HepG2 (cell line): Measurements from ENCODE around the gene CRADD. TPM values are rescaled to one million over a fixed set of nuclear protein-coding genes. Genes with fewer than 3 reads are reported as not detected.
A peak's percentile ranks its signal among the peaks of the same experiment; 100 is the strongest.

ENCODE experiments used
- ATAC-seq: fragments of 200-7000 bp; cut with Tn5 transposase; 3 replicates; pipeline ENCODE4 v1.9.1; 2020; ENCODE audit warnings: mild to moderate bottlenecking, moderate library complexity
- BruUV-seq: library from RNA; stranded (reverse); fragments of 400-500 nt; replicated peaks from 2 replicates; lab custom pipeline; 2021; lab: Mats Ljungman, UMichigan
- CTCF ChIA-PET: fragments of 300-600 bp; formaldehyde crosslinking; extraction: SDS; loops from one replicate; lab custom pipeline; 2021; ENCODE audit warnings: low total read pairs, inconsistent platforms, low intra/inter-chr PET ratio; lab: Yijun Ruan, JAX
- POLR2A ChIA-PET: fragments of 350-600 bp; sonication (Branson Sonifier 250); formaldehyde crosslinking; loops from one replicate; lab custom pipeline; 2020; ENCODE audit warnings: antibody characterized with exemption, inconsistent platforms; lab: Yijun Ruan, JAX
- DNase-seq: peaks from one replicate; pipeline ENCODE4 v3.0.0-alpha.2; 2015; ENCODE audit warnings: low spot score
- FAIRE-seq: peaks from 3 replicates; lab custom pipeline; 2011; peaks lifted over from hg19 to GRCh38; lab: Jason Lieb, UNC
- H2AFZ ChIP-seq: one replicate; pipeline ENCODE4 v1.6.1; 2011; ENCODE audit warnings: low read length, inconsistent platforms
- H3K27ac ChIP-seq: fragments of 300-600 bp; 3 replicates; pipeline ENCODE4 v1.8.0; 2011; ENCODE audit warnings: mixed run types, mild to moderate bottlenecking, mixed read lengths, low read length, inconsistent platforms; ENCODE audit not compliant: insufficient read depth; ENCODE audit errors: extremely low read length
- H3K27me3 ChIP-seq, 2 experiments: fragments of 200-600 bp in 1 of 2; 2 replicates in 1 of 2; 3 replicates in 1 of 2; pipeline versions ENCODE4 v1.6.0 to v1.8.0; 2011; ENCODE audit warnings: low read length in 2 of 2, mild to moderate bottlenecking in 2 of 2, moderate library complexity in 2 of 2, inconsistent platforms in 1 of 2; ENCODE audit not compliant: insufficient read depth in 2 of 2, control insufficient read depth in 1 of 2
- H3K36me3 ChIP-seq, 2 experiments: fragments of 200-600 bp in 1 of 2; replicated peaks in 1 of 2; 2 replicates in 1 of 2; 3 replicates in 1 of 2; pipeline versions ENCODE4 v1.5.1 to v1.8.0; 2011; ENCODE audit warnings: low read length in 2 of 2, inconsistent platforms in 1 of 2; ENCODE audit not compliant: insufficient read depth in 2 of 2, control insufficient read depth in 1 of 2
- H3K4me1 ChIP-seq: 2 replicates; pipeline ENCODE4 v1.5.1; 2012; ENCODE audit warnings: low read length, inconsistent platforms; ENCODE audit not compliant: insufficient read depth
- H3K4me2 ChIP-seq: 2 replicates; pipeline ENCODE4 v1.6.0; 2011; ENCODE audit warnings: low read depth, low read length, inconsistent platforms
- H3K4me3 ChIP-seq, 3 experiments: fragments of 200-600 bp in 1 of 3; sonication (generic), shearing (Covaris generic) in 1 of 3; replicated peaks in 1 of 3; 2 replicates each; pipeline ENCODE4 v1.5.1; 2011 to 2016; ENCODE audit warnings: low read length in 3 of 3, inconsistent platforms in 2 of 3, low read depth in 2 of 3, mild to moderate bottlenecking in 2 of 3, control low read depth in 1 of 3, mixed read lengths in 1 of 3; ENCODE audit not compliant: insufficient read depth in 1 of 3
- H3K79me2 ChIP-seq: one replicate; pipeline ENCODE4 v1.6.1; 2011; ENCODE audit warnings: low read length, inconsistent platforms; ENCODE audit not compliant: insufficient read depth
- H3K9ac ChIP-seq: 2 replicates; pipeline ENCODE4 v1.6.0; 2011; ENCODE audit warnings: mild to moderate bottlenecking, low read depth, low read length, inconsistent platforms; ENCODE audit not compliant: insufficient read depth
- H3K9me3 ChIP-seq: 2 replicates; pipeline ENCODE4 v1.5.1; 2012; ENCODE audit warnings: mild to moderate bottlenecking, low read length
- H4K20me1 ChIP-seq: 2 replicates; pipeline ENCODE4 v1.6.0; 2011; ENCODE audit warnings: inconsistent platforms, mild to moderate bottlenecking, low read length, moderate library complexity; ENCODE audit not compliant: insufficient read depth
- HNRNPLL ChIP-seq: fragments of 200-400 bp; formaldehyde crosslinking; IDR thresholded peaks from 2 replicates; pipeline ENCODE4 v1.6.1; 2017; ENCODE audit warnings: mild to moderate bottlenecking, low read depth, low read length; ENCODE audit not compliant: poor library complexity, severe bottlenecking
- MAX ChIP-seq: IDR thresholded peaks from 2 replicates; pipeline ENCODE4 v1.6.1; 2012; ENCODE audit warnings: inconsistent platforms
- MEIS2 ChIP-seq: sonication (generic); formaldehyde crosslinking; IDR thresholded peaks from 2 replicates; pipeline ENCODE4 v1.9.0; 2021; ENCODE audit warnings: mild to moderate bottlenecking, missing genetic modification reagents
- NCOA5 ChIP-seq: sonication (generic); formaldehyde crosslinking; IDR thresholded peaks from 2 replicates; pipeline ENCODE4 v1.4.0; 2020; ENCODE audit warnings: missing genetic modification reagents
- RARA ChIP-seq: IDR thresholded peaks from 2 replicates; pipeline ENCODE4 v1.6.1; 2016; ENCODE audit warnings: missing genetic modification reagents, missing compliant biosample characterization
- SMARCC2 ChIP-seq: fragments of 450-650 bp; IDR thresholded peaks from 2 replicates; pipeline ENCODE4 v1.6.1; 2017; ENCODE audit warnings: antibody characterized with exemption, mild to moderate bottlenecking
- SP140L ChIP-seq: sonication (generic); formaldehyde crosslinking; IDR thresholded peaks from 2 replicates; pipeline ENCODE4 v1.4.0; 2020; ENCODE audit warnings: missing genetic modification reagents, borderline replicate concordance
- STAG1 ChIP-seq: sonication (generic); formaldehyde crosslinking; IDR thresholded peaks from 2 replicates; pipeline ENCODE4 v1.4.0; 2020; ENCODE audit warnings: missing genetic modification reagents
- ZBTB1 ChIP-seq: sonication (generic); formaldehyde crosslinking; IDR thresholded peaks from 2 replicates; pipeline ENCODE4 v1.4.0; 2020; ENCODE audit warnings: missing genetic modification reagents, borderline replicate concordance
- ZBTB2 ChIP-seq: sonication (generic); formaldehyde crosslinking; IDR thresholded peaks from 2 replicates; pipeline ENCODE4 v1.8.0; 2022; ENCODE audit warnings: low read depth, missing genetic modification reagents
- ZBTB42 ChIP-seq: sonication (generic); formaldehyde crosslinking; IDR thresholded peaks from 2 replicates; pipeline ENCODE4 v1.5.0; 2020; ENCODE audit warnings: mild to moderate bottlenecking, missing genetic modification reagents
- ZFX ChIP-seq: sonication (generic); formaldehyde crosslinking; IDR thresholded peaks from 2 replicates; pipeline ENCODE4 v1.4.0; 2020; ENCODE audit warnings: mild to moderate bottlenecking, low read depth, missing genetic modification reagents, moderate library complexity
- ZGPAT ChIP-seq: IDR thresholded peaks from 2 replicates; pipeline ENCODE4 v1.6.1; 2016; ENCODE audit warnings: mild to moderate bottlenecking
- ZNF282 ChIP-seq: fragments of 450-650 bp; IDR thresholded peaks from 2 replicates; pipeline ENCODE4 v1.6.1; 2018; ENCODE audit not compliant: partially characterized antibody
- ZNF609 ChIP-seq: sonication (generic); formaldehyde crosslinking; IDR thresholded peaks from 2 replicates; pipeline ENCODE4 v1.4.0; 2020; ENCODE audit warnings: mild to moderate bottlenecking, missing genetic modification reagents, borderline replicate concordance
- WGBS: methylation state at CpG from one replicate; pipeline ENCODE4 v1.1.6; 2017; ENCODE audit warnings: low lambda C conversion rate; 5-methylcytosine and 5-hydroxymethylcytosine counted together
- in situ Hi-C: cut with HindIII; loops from 2 replicates; pipeline ENCODE4 v1.10.0; 2017; ENCODE audit warnings: low pct_unique_long_range_greater_than_20kb; ENCODE audit not compliant: extremely low pct_ligation_motif_present
- intact Hi-C: fragments of 100-400 bp; cut with micrococcal nuclease; formaldehyde crosslinking; loops from one replicate; pipeline ENCODE4 v1.10.0; 2022; ENCODE audit not compliant: unreplicated experiment
- polyA plus RNA-seq, 8 experiments: library from polyadenylated mRNA; depleted of rRNA in 3 of 8; stranded (reverse) in 7 of 8; unstranded in 1 of 8; fragments of >200 nt; fragmentation: Illumina TruSeq in 4 of 8; extraction: Trizol in 4 of 8; gene quantifications; 2 replicates each; pipeline versions ENCODE4 v1.2.1 to v1.2.3, GENCODE V29; 2011 to 2016; ENCODE audit warnings: low read depth in 4 of 8, missing spikeins in 1 of 8, mixed read lengths in 1 of 8; ENCODE audit not compliant: insufficient read depth in 1 of 8
- total RNA-seq, 5 experiments: library from RNA; depleted of rRNA; stranded (reverse); fragments of >200 nt; fragmentation: Illumina TruSeq; extraction: Trizol; gene quantifications; 2 replicates each; pipeline ENCODE4 v1.2.3, GENCODE V29; 2016; ENCODE audit warnings: low read depth in 1 of 5

Gene CRADD
- total and polyA plus RNA-seq, 2 of the 13 experiments (the other 11 are each of a cell fraction or from before 2014, with no cell fraction given) = 12.4 to 18.8 TPM

- TF ChIP-seq ZBTB1 (CRISPR knock-in tag) = no peak
- TF ChIP-seq RARA (CRISPR knock-in tag) = no peak
- TF ChIP-seq ZBTB2 (CRISPR knock-in tag) = no peak
- TF ChIP-seq SMARCC2 = no peak
- TF ChIP-seq ZNF282 = no peak
- no peak for TF ChIP-seq MAX
- no peak for TF ChIP-seq HNRNPLL
- TF ChIP-seq MEIS2 (CRISPR knock-in tag) = no peak
- TF ChIP-seq SP140L = no peak
These were observed 61.3 kb downstream of the CRADD start (continued) for GRCh38 chr12:93738199-93739058.

- Histone ChIP-seq H3K4me3 (no peak overlapping the region), H3K4me1 (peaks cover 39% of the 10 kb centered on the region), H3K9ac (no peak overlapping the region), H4K20me1 (no peaks in the 10 kb centered on the region), H3K36me3 (no peaks in the 10 kb centered on the region), H2AFZ (no peak overlapping the region), H3K4me2 (0 out of 2 replicates have a peak overlapping the region, but pooled peaks have one; percentile 2), H3K27ac (no peak overlapping the region), H3K27me3 (no peaks in the 10 kb centered on the region), H3K9me3 (no peaks in the 10 kb centered on the region), H3K79me2 (no peaks in the 10 kb centered on the region)
- WGBS = 85% methylated on average over 3 of the region's 3 CpGs
- FAIRE-seq (no peak), ATAC-seq (no peak), DNase-seq (no peak)
- ChIA-PET CTCF (no interaction called here), POLR2A (no interaction called here)
- intact Hi-C loops = no loop called here
- in situ Hi-C loops = loop anchor here (5.0 kb wide), 2 partner anchors 63 to 168 kb away; partner anchors contain the start of genes CRADD and SOCS2
- BruUV-seq = no TSS peak
- TF ChIP-seq ZGPAT (CRISPR knock-in tag) (no peak), NCOA5 (no peak), ZBTB42 (CRISPR knock-in tag) (no peak), STAG1 (CRISPR knock-in tag) (no peak), ZNF609 (no peak), ZFX (CRISPR knock-in tag) (no peak)
These were observed 63.6 kb downstream of the CRADD start for GRCh38 chr12:93740751-93741150.
